ENCODE measurements around the gene C1orf159.

The C1orf159 gene

GRCh38 chr1:1054099-1054700 is 61.7 kb downstream of the C1orf159 start:
- H3K9me3 Mint-ChIP-seq, result peaks cover 8% of the 10 kb centered on the region
- DNase-seq, result no peak
- H3K4me1 Mint-ChIP-seq, result peaks cover 9% of the 10 kb centered on the region
- H3K36me3 Mint-ChIP-seq, result no peaks in the 10 kb centered on the region
- CTCF ChIA-PET, result no interaction called here
- no peak overlapping the region for H3K27ac Mint-ChIP-seq
- H3K27me3 Mint-ChIP-seq, result peaks cover 30% of the 10 kb centered on the region
- no peak overlapping the region for H3K4me3 Mint-ChIP-seq

DNA sequence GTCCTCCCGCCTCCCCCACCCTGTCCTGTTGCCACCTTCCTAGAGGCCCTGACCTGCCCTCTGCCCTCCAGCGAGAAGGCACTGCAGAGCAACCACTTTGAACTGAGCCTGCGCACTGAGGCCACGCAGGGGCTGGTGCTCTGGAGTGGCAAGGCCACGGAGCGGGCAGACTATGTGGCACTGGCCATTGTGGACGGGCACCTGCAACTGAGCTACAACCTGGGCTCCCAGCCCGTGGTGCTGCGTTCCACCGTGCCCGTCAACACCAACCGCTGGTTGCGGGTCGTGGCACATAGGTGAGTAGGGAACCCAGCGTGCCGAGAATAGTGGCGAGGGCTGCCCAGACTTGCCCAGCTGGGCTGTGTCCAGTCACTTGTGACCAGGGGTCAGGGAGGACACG is 62.2 kb downstream of the C1orf159 start:
- CTCF ChIA-PET, result no interaction called here
- H3K36me3 Mint-ChIP-seq, result no peaks in the 10 kb centered on the region
- DNase-seq, result no peak
- H3K27ac Mint-ChIP-seq, result no peak overlapping the region
- H3K9me3 Mint-ChIP-seq, result peaks cover 8% of the 10 kb centered on the region
- H3K4me1 Mint-ChIP-seq, result peaks cover 5% of the 10 kb centered on the region
- H3K4me3 Mint-ChIP-seq, result no peak overlapping the region
- peaks cover 25% of the 10 kb centered on the region for H3K27me3 Mint-ChIP-seq

DNA sequence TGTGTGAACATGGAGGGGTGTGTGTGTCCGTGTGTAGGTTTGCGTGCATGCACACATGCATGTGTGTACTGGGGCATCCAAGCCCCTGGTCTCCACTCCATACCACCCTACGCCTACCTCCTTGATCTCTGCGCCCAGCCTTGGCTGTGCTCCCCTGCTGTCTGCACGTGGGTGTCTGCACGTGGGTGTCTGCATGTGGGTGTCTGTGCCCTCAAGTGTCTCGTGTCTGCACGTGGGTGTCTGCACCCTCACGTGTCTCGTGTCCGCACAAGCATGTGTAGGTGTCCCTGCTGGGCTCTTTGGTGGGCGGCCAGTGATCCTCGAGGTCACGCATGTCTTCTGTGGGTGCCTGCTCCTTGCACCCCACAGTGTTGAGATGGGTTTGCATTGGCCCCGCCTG is 62.9 kb downstream of the C1orf159 start:
- H3K27me3 Mint-ChIP-seq, result peaks cover 19% of the 10 kb centered on the region
- H3K4me3 Mint-ChIP-seq, result no peak overlapping the region
- peaks cover under 1% of the 10 kb centered on the region for H3K4me1 Mint-ChIP-seq
- peaks cover 8% of the 10 kb centered on the region for H3K9me3 Mint-ChIP-seq
- H3K36me3 Mint-ChIP-seq, result no peaks in the 10 kb centered on the region
- DNase-seq, result no peak
- no peak overlapping the region for H3K27ac Mint-ChIP-seq
- CTCF ChIA-PET, result no interaction called here

- Mint-ChIP-seq H3K27me3 (peaks cover 11% of the 10 kb centered on the region), H3K9me3 (peaks cover 8% of the 10 kb centered on the region), H3K36me3 (no peaks in the 10 kb centered on the region), H3K4me1 (no peaks in the 10 kb centered on the region), H3K4me3 (no peak overlapping the region), H3K27ac (no peak overlapping the region)
- CTCF ChIA-PET, result no interaction called here
- no peak for DNase-seq
Measured at GRCh38 chr1:1052003-1052840, 63.7 kb downstream of the C1orf159 start.

DNA sequence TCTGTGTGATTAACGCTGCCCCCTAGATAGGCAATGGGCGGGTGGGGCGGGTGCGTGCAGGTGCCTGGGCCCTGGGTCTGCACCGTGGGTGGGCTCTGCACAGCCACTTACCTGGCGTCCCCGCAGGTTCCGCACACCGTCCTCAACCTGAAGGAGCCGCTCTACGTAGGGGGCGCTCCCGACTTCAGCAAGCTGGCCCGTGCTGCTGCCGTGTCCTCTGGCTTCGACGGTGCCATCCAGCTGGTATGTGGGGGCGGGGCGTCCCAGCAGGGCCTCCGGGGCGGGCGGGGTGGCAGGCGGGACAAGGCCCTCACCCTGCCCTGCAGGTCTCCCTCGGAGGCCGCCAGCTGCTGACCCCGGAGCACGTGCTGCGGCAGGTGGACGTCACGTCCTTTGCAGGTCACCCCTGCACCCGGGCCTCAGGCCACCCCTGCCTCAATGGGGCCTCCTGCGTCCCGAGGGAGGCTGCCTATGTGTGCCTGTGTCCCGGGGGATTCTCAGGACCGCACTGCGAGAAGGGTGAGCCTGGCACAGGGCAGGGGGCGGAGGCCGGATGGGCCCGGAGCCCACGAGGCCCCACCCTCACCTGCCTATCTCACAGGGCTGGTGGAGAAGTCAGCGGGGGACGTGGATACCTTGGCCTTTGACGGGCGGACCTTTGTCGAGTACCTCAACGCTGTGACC is 64.6 kb downstream of the C1orf159 start:
- Mint-ChIP-seq H3K36me3 (no peaks in the 10 kb centered on the region), H3K27me3 (peaks cover 4% of the 10 kb centered on the region), H3K27ac (no peak overlapping the region), H3K4me1 (no peaks in the 10 kb centered on the region), H3K4me3 (no peak overlapping the region), H3K9me3 (peaks cover 8% of the 10 kb centered on the region)
- CTCF ChIA-PET, result no interaction called here
- DNase-seq, result no peak

DNA sequence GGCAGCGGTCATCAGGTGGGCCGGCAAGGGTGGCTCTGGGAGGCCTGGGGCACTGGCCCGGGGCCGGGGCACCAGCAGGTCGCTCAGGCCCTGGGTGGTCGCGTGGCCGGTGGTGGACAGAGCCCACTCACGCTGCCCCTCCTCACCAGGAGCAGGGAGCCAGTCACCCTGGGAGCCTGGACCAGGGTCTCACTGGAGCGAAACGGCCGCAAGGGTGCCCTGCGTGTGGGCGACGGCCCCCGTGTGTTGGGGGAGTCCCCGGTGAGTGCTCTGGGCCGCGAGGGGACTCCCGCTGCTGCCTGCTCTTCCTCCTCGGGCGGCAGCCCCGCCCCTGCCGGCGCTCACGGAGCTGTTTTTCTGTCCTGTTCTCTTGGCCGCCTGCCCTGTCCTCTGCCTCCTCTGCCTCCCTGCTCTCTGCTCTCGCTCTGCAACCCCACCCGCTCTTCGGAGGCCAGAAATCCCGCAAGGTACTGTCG is 65.3 kb downstream of the C1orf159 start:
- CTCF ChIA-PET, result no interaction called here
- H3K27me3 Mint-ChIP-seq, result no peaks in the 10 kb centered on the region
- H3K36me3 Mint-ChIP-seq, result no peaks in the 10 kb centered on the region
- H3K27ac Mint-ChIP-seq, result no peak overlapping the region
- H3K4me1 Mint-ChIP-seq, result no peaks in the 10 kb centered on the region
- peaks cover 8% of the 10 kb centered on the region for H3K9me3 Mint-ChIP-seq
- H3K4me3 Mint-ChIP-seq, result no peak overlapping the region
- DNase-seq, result no peak

DNA sequence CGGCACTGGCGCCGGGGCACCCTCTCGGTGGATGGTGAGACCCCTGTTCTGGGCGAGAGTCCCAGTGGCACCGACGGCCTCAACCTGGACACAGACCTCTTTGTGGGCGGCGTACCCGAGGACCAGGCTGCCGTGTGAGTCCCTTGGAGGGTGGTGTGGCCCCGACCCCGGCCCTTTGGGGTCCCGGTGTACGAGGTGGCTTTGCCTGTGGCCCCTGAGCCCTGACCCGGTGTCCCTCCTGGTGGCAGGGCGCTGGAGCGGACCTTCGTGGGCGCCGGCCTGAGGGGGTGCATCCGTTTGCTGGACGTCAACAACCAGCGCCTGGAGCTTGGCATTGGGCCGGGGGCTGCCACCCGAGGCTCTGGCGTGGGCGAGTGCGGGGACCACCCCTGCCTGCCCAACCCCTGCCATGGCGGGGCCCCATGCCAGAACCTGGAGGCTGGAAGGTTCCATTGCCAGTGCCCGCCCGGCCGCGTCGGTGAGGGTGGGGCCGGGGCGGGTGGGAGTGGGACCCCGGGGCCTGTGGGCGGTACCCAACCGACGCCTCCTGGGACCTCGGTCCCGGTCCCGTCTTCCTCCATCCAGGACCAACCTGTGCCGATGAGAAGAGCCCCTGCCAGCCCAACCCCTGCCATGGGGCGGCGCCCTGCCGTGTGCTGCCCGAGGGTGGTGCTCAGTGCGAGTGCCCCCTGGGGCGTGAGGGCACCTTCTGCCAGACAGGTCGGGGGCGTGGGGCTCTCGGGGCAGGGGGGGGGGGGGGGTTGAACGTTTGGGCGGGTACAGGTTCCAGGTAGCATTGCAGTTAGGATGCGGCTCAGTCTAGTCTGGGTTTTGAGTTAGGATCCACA is 66.3 kb downstream of the C1orf159 start:
- CTCF ChIA-PET, result no interaction called here
- DNase-seq, result no peak
- Mint-ChIP-seq H3K27ac (no peak overlapping the region), H3K27me3 (no peaks in the 10 kb centered on the region), H3K4me1 (no peaks in the 10 kb centered on the region), H3K4me3 (no peak overlapping the region), H3K9me3 (peaks cover 8% of the 10 kb centered on the region), H3K36me3 (no peaks in the 10 kb centered on the region)

- H3K9me3 Mint-ChIP-seq, result peaks cover 8% of the 10 kb centered on the region
- no peaks in the 10 kb centered on the region for H3K27me3 Mint-ChIP-seq
- H3K4me1 Mint-ChIP-seq, result no peaks in the 10 kb centered on the region
- no peak for DNase-seq
- no peak overlapping the region for H3K4me3 Mint-ChIP-seq
- CTCF ChIA-PET, result no interaction called here
- H3K36me3 Mint-ChIP-seq, result no peaks in the 10 kb centered on the region
- H3K27ac Mint-ChIP-seq, result no peak overlapping the region
Measured at GRCh38 chr1:1048765-1049164, 67.1 kb downstream of the C1orf159 start.

DNA sequence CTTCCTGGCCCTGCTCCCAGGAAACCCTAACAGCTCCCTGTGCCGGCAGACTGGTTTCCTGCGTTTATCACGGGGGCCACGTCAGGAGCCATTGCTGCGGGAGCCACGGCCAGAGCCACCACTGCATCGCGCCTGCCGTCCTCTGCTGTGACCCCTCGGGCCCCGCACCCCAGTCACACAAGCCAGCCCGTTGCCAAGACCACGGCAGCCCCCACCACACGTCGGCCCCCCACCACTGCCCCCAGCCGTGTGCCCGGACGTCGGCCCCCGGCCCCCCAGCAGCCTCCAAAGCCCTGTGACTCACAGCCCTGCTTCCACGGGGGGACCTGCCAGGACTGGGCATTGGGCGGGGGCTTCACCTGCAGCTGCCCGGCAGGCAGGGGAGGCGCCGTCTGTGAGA is 67.9 kb downstream of the C1orf159 start:
- Mint-ChIP-seq H3K27ac (no peak overlapping the region), H3K9me3 (peaks cover 8% of the 10 kb centered on the region), H3K4me1 (no peaks in the 10 kb centered on the region), H3K36me3 (no peaks in the 10 kb centered on the region), H3K4me3 (no peak overlapping the region), H3K27me3 (no peaks in the 10 kb centered on the region)
- CTCF ChIA-PET, result no interaction called here
- no peak for DNase-seq

DNA sequence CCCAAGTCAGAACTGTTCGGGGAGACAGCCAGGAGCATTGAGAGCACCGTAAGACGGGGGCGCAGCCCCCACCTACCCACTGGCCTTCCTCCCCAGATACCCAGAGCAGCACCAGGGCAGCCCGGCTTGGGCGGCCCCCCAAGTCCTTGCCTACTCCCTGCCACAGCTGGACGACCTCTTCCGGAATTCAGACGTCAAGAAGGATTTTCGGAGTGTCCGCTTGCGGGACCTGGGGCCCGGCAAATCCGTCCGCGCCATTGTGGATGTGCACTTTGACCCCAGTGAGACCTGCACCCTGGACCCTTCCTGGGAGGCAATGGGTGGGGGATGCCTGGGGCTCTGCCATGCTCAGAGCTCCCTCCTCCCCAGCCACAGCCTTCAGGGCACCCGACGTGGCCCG is 68.5 kb downstream of the C1orf159 start:
- Mint-ChIP-seq H3K4me3 (no peak overlapping the region), H3K36me3 (no peaks in the 10 kb centered on the region), H3K9me3 (peaks cover 3% of the 10 kb centered on the region), H3K27ac (no peak overlapping the region), H3K4me1 (no peaks in the 10 kb centered on the region), H3K27me3 (no peaks in the 10 kb centered on the region)
- no peak for DNase-seq
- CTCF ChIA-PET, result no interaction called here

- DNase-seq, result no peak
- Mint-ChIP-seq H3K27me3 (no peaks in the 10 kb centered on the region), H3K4me1 (no peaks in the 10 kb centered on the region), H3K9me3 (no peaks in the 10 kb centered on the region), H3K27ac (no peak overlapping the region), H3K36me3 (no peaks in the 10 kb centered on the region), H3K4me3 (no peak overlapping the region)
- CTCF ChIA-PET, result no interaction called here
Measured at GRCh38 chr1:1046767-1047166, 69.1 kb downstream of the C1orf159 start.

DNA sequence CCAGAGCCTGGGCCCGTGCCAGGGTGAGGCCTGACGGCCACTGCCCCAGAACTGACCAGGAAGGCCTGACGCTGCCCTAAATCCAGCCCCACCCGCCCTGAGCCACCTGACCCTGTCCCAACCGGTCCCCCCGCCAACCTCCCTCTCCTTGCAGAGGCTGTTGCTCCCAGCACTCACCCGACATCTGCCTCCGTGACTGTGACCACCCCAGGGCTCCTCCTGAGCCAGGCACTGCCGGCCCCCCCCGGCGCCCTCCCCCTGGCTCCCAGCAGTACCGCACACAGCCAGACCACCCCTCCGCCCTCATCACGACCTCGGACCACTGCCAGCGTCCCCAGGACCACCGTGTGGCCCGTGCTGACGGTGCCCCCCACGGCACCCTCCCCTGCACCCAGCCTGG is 69.6 kb downstream of the C1orf159 start:
- no peak overlapping the region for H3K27ac Mint-ChIP-seq
- CTCF ChIA-PET, result no interaction called here

DNA sequence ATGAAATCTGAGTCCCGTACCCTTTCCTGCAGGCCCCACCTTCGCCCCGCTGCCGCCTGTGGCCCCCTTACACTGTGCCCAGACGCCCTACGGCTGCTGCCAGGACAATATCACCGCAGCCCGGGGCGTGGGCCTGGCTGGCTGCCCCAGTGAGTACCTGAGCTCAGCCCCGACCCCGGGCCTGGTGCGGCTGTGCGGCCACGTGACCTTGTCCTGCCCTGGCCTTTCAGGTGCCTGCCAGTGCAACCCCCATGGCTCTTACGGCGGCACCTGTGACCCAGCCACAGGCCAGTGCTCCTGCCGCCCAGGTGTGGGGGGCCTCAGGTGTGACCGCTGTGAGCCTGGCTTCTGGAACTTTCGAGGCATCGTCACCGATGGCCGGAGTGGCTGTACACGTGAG is 70.8 kb downstream of the C1orf159 start:
- no peak overlapping the region for H3K4me3 Mint-ChIP-seq
- CTCF ChIA-PET, result no interaction called here
- H3K27me3 Mint-ChIP-seq, result peaks cover 3% of the 10 kb centered on the region
- H3K36me3 Mint-ChIP-seq, result no peaks in the 10 kb centered on the region
- H3K27ac Mint-ChIP-seq, result no peak overlapping the region
- H3K9me3 Mint-ChIP-seq, result no peaks in the 10 kb centered on the region
- H3K4me1 Mint-ChIP-seq, result no peaks in the 10 kb centered on the region
- no peak for DNase-seq

More for the DNA sequence above, 69.6 kb downstream of the C1orf159 start:
- Mint-ChIP-seq H3K4me3 (no peak overlapping the region), H3K9me3 (no peaks in the 10 kb centered on the region), H3K36me3 (no peaks in the 10 kb centered on the region), H3K4me1 (no peaks in the 10 kb centered on the region), H3K27me3 (no peaks in the 10 kb centered on the region)
- DNase-seq, result no peak

DNA sequence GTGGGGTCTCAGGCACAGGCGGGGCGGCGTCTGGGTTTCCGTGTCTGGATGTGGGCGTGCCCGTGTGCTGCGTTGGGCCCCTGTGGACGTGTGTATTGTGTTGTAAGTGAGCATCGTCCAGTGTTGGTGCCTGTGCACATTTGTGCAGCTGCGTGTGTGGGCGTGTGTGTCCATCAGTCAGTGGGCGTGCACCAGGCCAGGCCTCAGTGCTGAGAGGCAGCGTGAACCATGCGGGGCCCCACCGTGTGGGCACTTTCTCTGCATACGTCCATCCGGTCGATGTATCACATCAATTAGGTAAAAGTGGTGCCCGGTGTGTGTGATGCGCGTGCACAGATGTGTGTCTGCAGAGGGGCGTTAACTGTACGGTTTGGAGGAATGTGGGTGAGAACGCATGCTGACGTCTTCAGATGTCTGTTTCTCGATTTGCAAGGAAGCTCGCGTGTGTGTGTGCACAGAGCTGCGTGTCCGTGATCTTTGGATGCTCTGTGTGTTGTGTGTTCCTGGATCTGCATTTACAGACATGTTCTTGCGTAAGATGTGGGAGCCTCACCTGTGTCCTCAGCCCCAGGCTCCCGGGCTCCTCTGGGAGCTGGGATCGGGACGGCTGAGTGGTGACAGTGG is 71.3 kb downstream of the C1orf159 start:
- Mint-ChIP-seq H3K4me3 (no peak overlapping the region), H3K9me3 (no peaks in the 10 kb centered on the region), H3K4me1 (peaks cover 3% of the 10 kb centered on the region), H3K36me3 (no peaks in the 10 kb centered on the region), H3K27ac (no peak overlapping the region), H3K27me3 (peaks cover 8% of the 10 kb centered on the region)
- DNase-seq, result no peak
- CTCF ChIA-PET, result interaction anchor here (0.6 to 0.9 kb wide), 2 partner anchors 19 to 21 kb away, joined by 3 read pairs; no protein-coding TSS in a partner anchor
